IMR-90 (cell line): ENCODE data around the gene BST1.

ENCODE experiments used
- BHLHE40 ChIP-seq: fragments of 150-350 bp; IDR thresholded peaks from 2 replicates; pipeline ENCODE4 v1.6.1; 2016; ENCODE audit warnings: mild to moderate bottlenecking, low read depth, low read length
- CEBPB ChIP-seq: IDR thresholded peaks from 2 replicates; pipeline ENCODE4 v1.6.1; 2012; ENCODE audit warnings: low read depth, low read length, improper control_type of control experiment
- CHD1 ChIP-seq: IDR thresholded peaks from 2 replicates; pipeline ENCODE4 v1.6.1; 2012; ENCODE audit warnings: low read depth, low read length, improper control_type of control experiment
- FOS ChIP-seq: fragments of 150-350 bp; IDR thresholded peaks from 2 replicates; pipeline ENCODE4 v1.6.1; 2016; ENCODE audit warnings: low read depth, low read length
- MAFK ChIP-seq: IDR thresholded peaks from 2 replicates; pipeline ENCODE4 v1.6.1; 2012; ENCODE audit warnings: low read depth, low read length, improper control_type of control experiment
- MAZ ChIP-seq: IDR thresholded peaks from 2 replicates; pipeline ENCODE4 v1.6.1; 2012; ENCODE audit warnings: low read depth, mild to moderate bottlenecking, low read length, improper control_type of control experiment, moderate library complexity, borderline replicate concordance
- NFE2L2 ChIP-seq: fragments of 150-350 bp; IDR thresholded peaks from 2 replicates; pipeline ENCODE4 v1.6.1; 2016; ENCODE audit warnings: low read depth, mild to moderate bottlenecking, low read length
- POLR2A ChIP-seq: IDR thresholded peaks from 2 replicates; pipeline ENCODE4 v1.6.1; 2012; ENCODE audit warnings: mild to moderate bottlenecking, low read depth, low read length
- RAD21 ChIP-seq: IDR thresholded peaks from 2 replicates; pipeline ENCODE4 v1.6.1; 2012; ENCODE audit warnings: low read length, improper control_type of control experiment
- RCOR1 ChIP-seq: IDR thresholded peaks from 2 replicates; pipeline ENCODE4 v1.6.1; 2012; ENCODE audit warnings: mild to moderate bottlenecking, low read length, improper control_type of control experiment; ENCODE audit not compliant: insufficient replicate concordance
- RFX5 ChIP-seq: IDR thresholded peaks from 2 replicates; pipeline ENCODE4 v1.8.0; 2012; ENCODE audit warnings: low read depth, mild to moderate bottlenecking, low read length, moderate library complexity
- TF ChIP-seq, protein P1 (sequence below): conservative IDR thresholded peaks from 2 replicates; pipeline ENCODE4 v1.5.1; 2012; ENCODE audit warnings: mild to moderate bottlenecking, low read depth, low read length, improper control_type of control experiment
- TF ChIP-seq, protein P2 (sequence below): fragments of 150-350 bp; IDR thresholded peaks from 2 replicates; pipeline ENCODE4 v1.6.1; 2017; ENCODE audit warnings: mild to moderate bottlenecking, antibody characterized with exemption, low read length, low read depth
- TF ChIP-seq, protein P3 (sequence below): fragments of 150-350 bp; IDR thresholded peaks from 2 replicates; pipeline ENCODE4 v1.6.1; 2016; ENCODE audit warnings: low read depth, mild to moderate bottlenecking, low read length, moderate library complexity, borderline replicate concordance

DNA sequence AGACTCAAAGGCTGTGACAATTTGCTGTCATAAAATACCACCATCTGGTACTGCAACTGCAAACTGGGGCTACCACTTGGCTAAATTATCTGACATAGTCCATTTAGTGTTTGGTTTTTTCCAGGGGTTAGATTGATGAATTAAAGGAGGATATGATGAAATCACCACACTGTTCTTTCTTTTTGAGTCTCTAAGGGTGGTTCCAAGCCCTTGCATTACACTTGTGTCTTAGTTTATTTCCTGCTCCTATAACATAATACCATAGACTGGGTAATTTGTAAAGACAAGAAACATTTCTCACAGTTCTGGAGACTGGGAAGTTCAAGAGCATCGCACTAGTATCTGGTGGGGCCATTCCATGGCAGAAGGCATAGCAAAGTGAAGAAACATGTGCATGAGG, 43.2 kb downstream of the BST1 start:
- no peak for TF ChIP-seq BHLHE40
- TF ChIP-seq, protein P1, sequence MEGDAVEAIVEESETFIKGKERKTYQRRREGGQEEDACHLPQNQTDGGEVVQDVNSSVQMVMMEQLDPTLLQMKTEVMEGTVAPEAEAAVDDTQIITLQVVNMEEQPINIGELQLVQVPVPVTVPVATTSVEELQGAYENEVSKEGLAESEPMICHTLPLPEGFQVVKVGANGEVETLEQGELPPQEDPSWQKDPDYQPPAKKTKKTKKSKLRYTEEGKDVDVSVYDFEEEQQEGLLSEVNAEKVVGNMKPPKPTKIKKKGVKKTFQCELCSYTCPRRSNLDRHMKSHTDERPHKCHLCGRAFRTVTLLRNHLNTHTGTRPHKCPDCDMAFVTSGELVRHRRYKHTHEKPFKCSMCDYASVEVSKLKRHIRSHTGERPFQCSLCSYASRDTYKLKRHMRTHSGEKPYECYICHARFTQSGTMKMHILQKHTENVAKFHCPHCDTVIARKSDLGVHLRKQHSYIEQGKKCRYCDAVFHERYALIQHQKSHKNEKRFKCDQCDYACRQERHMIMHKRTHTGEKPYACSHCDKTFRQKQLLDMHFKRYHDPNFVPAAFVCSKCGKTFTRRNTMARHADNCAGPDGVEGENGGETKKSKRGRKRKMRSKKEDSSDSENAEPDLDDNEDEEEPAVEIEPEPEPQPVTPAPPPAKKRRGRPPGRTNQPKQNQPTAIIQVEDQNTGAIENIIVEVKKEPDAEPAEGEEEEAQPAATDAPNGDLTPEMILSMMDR: no peak
- TF ChIP-seq POLR2A: no peak
- no peak for TF ChIP-seq MAZ
- TF ChIP-seq RCOR1: no peak
- no peak for TF ChIP-seq CHD1
- TF ChIP-seq, protein P2, sequence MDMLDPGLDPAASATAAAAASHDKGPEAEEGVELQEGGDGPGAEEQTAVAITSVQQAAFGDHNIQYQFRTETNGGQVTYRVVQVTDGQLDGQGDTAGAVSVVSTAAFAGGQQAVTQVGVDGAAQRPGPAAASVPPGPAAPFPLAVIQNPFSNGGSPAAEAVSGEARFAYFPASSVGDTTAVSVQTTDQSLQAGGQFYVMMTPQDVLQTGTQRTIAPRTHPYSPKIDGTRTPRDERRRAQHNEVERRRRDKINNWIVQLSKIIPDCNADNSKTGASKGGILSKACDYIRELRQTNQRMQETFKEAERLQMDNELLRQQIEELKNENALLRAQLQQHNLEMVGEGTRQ: no peak
- no peak for TF ChIP-seq CEBPB
- TF ChIP-seq RFX5: no peak
- no peak for TF ChIP-seq FOS
- no peak for TF ChIP-seq RAD21
- no peak for TF ChIP-seq MAFK
- TF ChIP-seq NFE2L2: no peak
- TF ChIP-seq, protein P3, sequence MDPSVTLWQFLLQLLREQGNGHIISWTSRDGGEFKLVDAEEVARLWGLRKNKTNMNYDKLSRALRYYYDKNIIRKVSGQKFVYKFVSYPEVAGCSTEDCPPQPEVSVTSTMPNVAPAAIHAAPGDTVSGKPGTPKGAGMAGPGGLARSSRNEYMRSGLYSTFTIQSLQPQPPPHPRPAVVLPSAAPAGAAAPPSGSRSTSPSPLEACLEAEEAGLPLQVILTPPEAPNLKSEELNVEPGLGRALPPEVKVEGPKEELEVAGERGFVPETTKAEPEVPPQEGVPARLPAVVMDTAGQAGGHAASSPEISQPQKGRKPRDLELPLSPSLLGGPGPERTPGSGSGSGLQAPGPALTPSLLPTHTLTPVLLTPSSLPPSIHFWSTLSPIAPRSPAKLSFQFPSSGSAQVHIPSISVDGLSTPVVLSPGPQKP: no peak
